Peyer's patch (tissue), 4 donors: ENCODE measurements around the gene KLK6. TPM values are rescaled to one million over a fixed set of nuclear protein-coding genes. Genes with fewer than 3 reads are reported as not detected.

ENCODE experiments used
- DNase-seq, 3 donors: peaks; one replicate each; pipeline ENCODE4 v3.0.0-alpha.2; 2017 to 2019
- H3K27ac ChIP-seq, 4 donors: fragments of 200-600 bp; sonication (generic); one replicate each; pipeline ENCODE4 v1.5.1; 2016 to 2019
- H3K27me3 ChIP-seq, 2 donors: fragments of 200-600 bp; sonication (generic); one replicate each; pipeline ENCODE4 v1.5.1; 2019
- H3K36me3 ChIP-seq, 3 donors: fragments of 200-600 bp; sonication (generic); one replicate each; pipeline ENCODE4 v1.5.1; 2016 to 2019
- H3K4me1 ChIP-seq, 4 donors: fragments of 200-600 bp; sonication (generic); one replicate each; pipeline ENCODE4 v1.5.1; 2016 to 2019
- H3K4me3 ChIP-seq, 4 donors: fragments of 200-600 bp; sonication (generic); 1 replicate in 3 of 4; 2 replicates in 1 of 4; pipeline ENCODE4 v1.5.1; 2016 to 2019; ENCODE audit warnings: mild to moderate bottlenecking in 1 of 4
- H3K9me3 ChIP-seq, 4 donors: fragments of 200-600 bp; sonication (generic); one replicate each; pipeline ENCODE4 v1.5.1; 2016 to 2019; ENCODE audit warnings: mild to moderate bottlenecking in 1 of 4
- POLR2A ChIP-seq, 2 donors: fragments of 450-650 bp; IDR thresholded peaks; one replicate each; pipeline ENCODE4 v1.5.1; 2017; ENCODE audit warnings: antibody characterized with exemption in 2 of 2, mild to moderate bottlenecking in 2 of 2, moderate library complexity in 2 of 2
- total RNA-seq, 4 donors: library from RNA; depleted of rRNA; stranded (reverse); fragments of >200 nt; gene quantifications; one replicate each; pipeline ENCODE4 v1.1.0, GENCODE V29; 2016
- TF ChIP-seq, protein P1 (sequence below), 6 experiments: fragments of 450-650 bp in 4 of 6; fragments of 200-600 bp in 2 of 6; sonication (generic) in 1 of 6; IDR thresholded peaks; one replicate each; pipeline ENCODE4 v1.5.1; 2017 to 2019; ENCODE audit warnings: antibody characterized with exemption in 6 of 6, mild to moderate bottlenecking in 3 of 6, moderate library complexity in 1 of 6

The KLK6 gene
- total RNA-seq, 4 donors from 2014 or later, result not detected

- TF ChIP-seq POLR2A (IDR thresholded peaks at IDR 0.05), result no peak
- TF ChIP-seq, protein P1, sequence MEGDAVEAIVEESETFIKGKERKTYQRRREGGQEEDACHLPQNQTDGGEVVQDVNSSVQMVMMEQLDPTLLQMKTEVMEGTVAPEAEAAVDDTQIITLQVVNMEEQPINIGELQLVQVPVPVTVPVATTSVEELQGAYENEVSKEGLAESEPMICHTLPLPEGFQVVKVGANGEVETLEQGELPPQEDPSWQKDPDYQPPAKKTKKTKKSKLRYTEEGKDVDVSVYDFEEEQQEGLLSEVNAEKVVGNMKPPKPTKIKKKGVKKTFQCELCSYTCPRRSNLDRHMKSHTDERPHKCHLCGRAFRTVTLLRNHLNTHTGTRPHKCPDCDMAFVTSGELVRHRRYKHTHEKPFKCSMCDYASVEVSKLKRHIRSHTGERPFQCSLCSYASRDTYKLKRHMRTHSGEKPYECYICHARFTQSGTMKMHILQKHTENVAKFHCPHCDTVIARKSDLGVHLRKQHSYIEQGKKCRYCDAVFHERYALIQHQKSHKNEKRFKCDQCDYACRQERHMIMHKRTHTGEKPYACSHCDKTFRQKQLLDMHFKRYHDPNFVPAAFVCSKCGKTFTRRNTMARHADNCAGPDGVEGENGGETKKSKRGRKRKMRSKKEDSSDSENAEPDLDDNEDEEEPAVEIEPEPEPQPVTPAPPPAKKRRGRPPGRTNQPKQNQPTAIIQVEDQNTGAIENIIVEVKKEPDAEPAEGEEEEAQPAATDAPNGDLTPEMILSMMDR (IDR thresholded peaks at IDR 0.05), result no peak
- H3K27me3 ChIP-seq, result peaks cover 0 to 10% of the 10 kb centered on the region in 2 donors
Observed at GRCh38 chr19:51012661-51013190, 43.3 kb upstream of the KLK6 start.

DNA sequence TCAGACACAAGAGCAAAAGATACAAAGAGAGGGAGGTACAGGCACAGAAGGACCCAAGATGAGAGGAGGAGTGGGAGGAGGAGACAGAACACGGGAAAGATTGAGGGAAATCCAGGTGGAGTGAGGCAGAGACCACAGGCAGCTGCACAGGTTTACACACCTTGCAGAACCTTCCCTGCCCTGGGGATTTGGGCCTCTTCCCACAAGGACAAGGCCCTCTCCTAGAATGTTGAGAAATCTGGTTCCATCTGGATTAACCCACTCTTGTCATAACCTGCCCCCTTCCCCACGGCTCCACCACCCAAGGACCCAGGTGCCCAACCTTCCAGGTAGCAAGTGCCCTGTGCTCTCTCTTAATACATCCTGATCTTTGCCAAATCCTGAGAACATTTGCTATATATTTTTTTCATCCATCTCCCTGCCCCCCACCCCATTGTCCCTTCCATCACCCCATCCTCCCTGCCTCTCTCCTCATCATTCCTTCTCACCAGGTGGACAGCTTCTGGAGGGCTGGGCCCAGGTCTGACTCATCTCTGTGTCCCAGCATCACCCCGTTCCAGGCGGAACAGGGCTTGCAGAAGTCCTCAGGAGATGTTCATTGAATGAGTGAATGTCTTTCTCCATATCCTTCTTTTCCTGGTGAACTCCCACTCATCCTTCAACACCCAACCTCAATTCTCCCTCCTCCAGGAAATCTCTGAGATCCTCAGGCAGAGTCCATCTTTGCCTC is 40.8 kb upstream of the KLK6 start:
- Histone ChIP-seq H3K4me1 (no peaks in the 10 kb centered on the region), H3K36me3 (no peaks in the 10 kb centered on the region), H3K9me3 (no peaks in the 10 kb centered on the region), H3K27ac (no peak overlapping the region), H3K4me3 (no peak overlapping the region), H3K27me3 (no peaks in the 10 kb centered on the region)
- no peak for TF ChIP-seq POLR2A (IDR thresholded peaks at IDR 0.05)
- TF ChIP-seq, protein P1 (IDR thresholded peaks at IDR 0.05), result no peak
- DNase-seq, result no peak

More at GRCh38 chr19:51012661-51013190, 43.3 kb upstream of the KLK6 start:
- Histone ChIP-seq H3K36me3 (no peaks in the 10 kb centered on the region), H3K9me3 (no peaks in the 10 kb centered on the region), H3K27ac (no peak overlapping the region), H3K4me1 (peaks cover 0 to 10% (median 0%) of the 10 kb centered on the region in 4 donors), H3K4me3 (no peak overlapping the region)
- DNase-seq, result no peak

- no peak overlapping the region for H3K27ac ChIP-seq
- DNase-seq, result no peak
- H3K4me1 ChIP-seq, result no peaks in the 10 kb centered on the region
- no peak overlapping the region for H3K4me3 ChIP-seq
- no peaks in the 10 kb centered on the region for H3K36me3 ChIP-seq
- no peaks in the 10 kb centered on the region for H3K9me3 ChIP-seq
- no peak for TF ChIP-seq POLR2A (IDR thresholded peaks at IDR 0.05)
- TF ChIP-seq, protein P1 (IDR thresholded peaks at IDR 0.05), result no peak
- no peaks in the 10 kb centered on the region for H3K27me3 ChIP-seq
Observed at GRCh38 chr19:51009061-51009891, 39.9 kb upstream of the KLK6 start.

DNA sequence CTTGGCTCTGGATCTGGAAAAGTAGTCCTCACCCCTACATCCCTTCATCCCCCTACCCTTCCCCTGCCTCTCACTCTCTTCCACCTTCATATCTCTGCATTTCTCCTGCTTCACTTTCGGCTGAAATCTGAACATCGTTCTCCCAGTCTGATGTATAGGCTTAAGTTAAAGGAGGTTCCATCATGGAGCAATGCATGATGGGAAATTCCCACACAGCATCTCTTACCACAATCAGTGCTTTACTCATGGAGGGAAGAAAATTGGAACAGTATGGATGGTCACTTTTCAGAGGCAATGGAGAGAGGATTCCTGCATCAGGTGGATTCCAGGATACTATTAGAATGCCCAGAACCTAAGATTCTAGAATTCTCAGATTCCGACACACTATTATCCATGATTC is 38.1 kb upstream of the KLK6 start:
- DNase-seq, result no peak
- no peak overlapping the region for H3K4me3 ChIP-seq
- H3K9me3 ChIP-seq, result no peaks in the 10 kb centered on the region
- TF ChIP-seq, protein P1 (IDR thresholded peaks at IDR 0.05), result no peak
- TF ChIP-seq POLR2A (IDR thresholded peaks at IDR 0.05), result no peak
- H3K27me3 ChIP-seq, result no peaks in the 10 kb centered on the region
- H3K27ac ChIP-seq, result no peak overlapping the region
- no peaks in the 10 kb centered on the region for H3K4me1 ChIP-seq
- H3K36me3 ChIP-seq, result no peaks in the 10 kb centered on the region

- no peak overlapping the region for H3K4me3 ChIP-seq
- H3K9me3 ChIP-seq, result no peaks in the 10 kb centered on the region
- TF ChIP-seq, protein P1 (IDR thresholded peaks at IDR 0.05), result no peak
- no peak for TF ChIP-seq POLR2A (IDR thresholded peaks at IDR 0.05)
- no peaks in the 10 kb centered on the region for H3K4me1 ChIP-seq
- H3K27me3 ChIP-seq, result no peaks in the 10 kb centered on the region
- DNase-seq, result no peak
- no peaks in the 10 kb centered on the region for H3K36me3 ChIP-seq
- no peak overlapping the region for H3K27ac ChIP-seq
Observed at GRCh38 chr19:51006406-51006805, 37.0 kb upstream of the KLK6 start.
